HepG2 (cell line): ENCODE data around the gene CEACAM16. TPM values are rescaled to one million over a fixed set of nuclear protein-coding genes. Genes with fewer than 3 reads are reported as not detected.
A peak's percentile ranks its signal among the peaks of the same experiment; 100 is the strongest.
"Not testable (repeated sequence)": the region's sequence is repeated elsewhere in the genome, so short reads cannot be mapped to it uniquely, and the experiment has no call there.

Experiments used
- ATAC-seq: fragments of 200-7000 bp; cut with Tn5 transposase; 3 replicates; pipeline ENCODE4 v1.9.1; 2020; ENCODE audit warnings: mild to moderate bottlenecking, moderate library complexity
- BruUV-seq: library from RNA; stranded (reverse); fragments of 400-500 nt; replicated peaks from 2 replicates; lab custom pipeline; 2021; lab: Mats Ljungman, UMichigan
- CTCF ChIA-PET: fragments of 300-600 bp; formaldehyde crosslinking; extraction: SDS; loops from one replicate; lab custom pipeline; 2021; ENCODE audit warnings: low total read pairs, inconsistent platforms, low intra/inter-chr PET ratio; lab: Yijun Ruan, JAX
- POLR2A ChIA-PET: fragments of 350-600 bp; sonication (Branson Sonifier 250); formaldehyde crosslinking; loops from one replicate; lab custom pipeline; 2020; ENCODE audit warnings: antibody characterized with exemption, inconsistent platforms; lab: Yijun Ruan, JAX
- DNase-seq: peaks from one replicate; pipeline ENCODE4 v3.0.0-alpha.2; 2015; ENCODE audit warnings: low spot score
- FAIRE-seq: peaks from 3 replicates; lab custom pipeline; 2011; peaks lifted over from hg19 to GRCh38; lab: Jason Lieb, UNC
- H2AFZ ChIP-seq: one replicate; pipeline ENCODE4 v1.6.1; 2011; ENCODE audit warnings: low read length, inconsistent platforms
- H3K27ac ChIP-seq: fragments of 300-600 bp; 3 replicates; pipeline ENCODE4 v1.8.0; 2011; ENCODE audit warnings: mixed run types, mild to moderate bottlenecking, mixed read lengths, low read length, inconsistent platforms; ENCODE audit not compliant: insufficient read depth; ENCODE audit errors: extremely low read length
- H3K27me3 ChIP-seq, 2 experiments: fragments of 200-600 bp in 1 of 2; 2 replicates in 1 of 2; 3 replicates in 1 of 2; pipeline versions ENCODE4 v1.6.0 to v1.8.0; 2011; ENCODE audit warnings: low read length in 2 of 2, mild to moderate bottlenecking in 2 of 2, moderate library complexity in 2 of 2, inconsistent platforms in 1 of 2; ENCODE audit not compliant: insufficient read depth in 2 of 2, control insufficient read depth in 1 of 2
- H3K36me3 ChIP-seq, 2 experiments: fragments of 200-600 bp in 1 of 2; replicated peaks in 1 of 2; 2 replicates in 1 of 2; 3 replicates in 1 of 2; pipeline versions ENCODE4 v1.5.1 to v1.8.0; 2011; ENCODE audit warnings: low read length in 2 of 2, inconsistent platforms in 1 of 2; ENCODE audit not compliant: insufficient read depth in 2 of 2, control insufficient read depth in 1 of 2
- H3K4me1 ChIP-seq: 2 replicates; pipeline ENCODE4 v1.5.1; 2012; ENCODE audit warnings: low read length, inconsistent platforms; ENCODE audit not compliant: insufficient read depth
- H3K4me2 ChIP-seq: 2 replicates; pipeline ENCODE4 v1.6.0; 2011; ENCODE audit warnings: low read depth, low read length, inconsistent platforms
- H3K4me3 ChIP-seq, 3 experiments: fragments of 200-600 bp in 1 of 3; sonication (generic), shearing (Covaris generic) in 1 of 3; replicated peaks in 1 of 3; 2 replicates each; pipeline ENCODE4 v1.5.1; 2011 to 2016; ENCODE audit warnings: low read length in 3 of 3, inconsistent platforms in 2 of 3, low read depth in 2 of 3, mild to moderate bottlenecking in 2 of 3, control low read depth in 1 of 3, mixed read lengths in 1 of 3; ENCODE audit not compliant: insufficient read depth in 1 of 3
- H3K79me2 ChIP-seq: one replicate; pipeline ENCODE4 v1.6.1; 2011; ENCODE audit warnings: low read length, inconsistent platforms; ENCODE audit not compliant: insufficient read depth
- H3K9ac ChIP-seq: 2 replicates; pipeline ENCODE4 v1.6.0; 2011; ENCODE audit warnings: mild to moderate bottlenecking, low read depth, low read length, inconsistent platforms; ENCODE audit not compliant: insufficient read depth
- H3K9me3 ChIP-seq: 2 replicates; pipeline ENCODE4 v1.5.1; 2012; ENCODE audit warnings: mild to moderate bottlenecking, low read length
- H4K20me1 ChIP-seq: 2 replicates; pipeline ENCODE4 v1.6.0; 2011; ENCODE audit warnings: inconsistent platforms, mild to moderate bottlenecking, low read length, moderate library complexity; ENCODE audit not compliant: insufficient read depth
- ETV5 ChIP-seq: IDR thresholded peaks from 2 replicates; pipeline ENCODE4 v1.6.1; 2018; ENCODE audit warnings: missing biosample characterization, missing genetic modification reagents, inconsistent platforms, borderline replicate concordance
- FOSL2 ChIP-seq: sonication (generic); formaldehyde crosslinking; IDR thresholded peaks from 2 replicates; pipeline ENCODE4 v1.4.0; 2020; ENCODE audit warnings: missing genetic modification reagents
- RXRB ChIP-seq: IDR thresholded peaks from 2 replicates; pipeline ENCODE4 v1.6.1; 2016; ENCODE audit warnings: borderline replicate concordance, missing genetic modification reagents, missing compliant biosample characterization
- THRA ChIP-seq: sonication (generic); formaldehyde crosslinking; IDR thresholded peaks from 2 replicates; pipeline ENCODE4 v1.4.0; 2020; ENCODE audit warnings: missing genetic modification reagents, borderline replicate concordance
- ZMYM3 ChIP-seq: sonication (generic); formaldehyde crosslinking; IDR thresholded peaks from 2 replicates; pipeline ENCODE4 v1.5.1; 2020; ENCODE audit warnings: mild to moderate bottlenecking, missing genetic modification reagents
- ZNF121 ChIP-seq: sonication (generic); formaldehyde crosslinking; IDR thresholded peaks from 2 replicates; pipeline ENCODE4 v1.5.0; 2020; ENCODE audit warnings: mild to moderate bottlenecking, missing genetic modification reagents
- ZNF550 ChIP-seq: sonication (generic); formaldehyde crosslinking; IDR thresholded peaks from 2 replicates; pipeline ENCODE4 v1.4.0; 2020; ENCODE audit warnings: mild to moderate bottlenecking, missing genetic modification reagents, borderline replicate concordance
- ZNF652 ChIP-seq: IDR thresholded peaks from 2 replicates; pipeline ENCODE4 v1.6.1; 2016; ENCODE audit warnings: low read depth, borderline replicate concordance
- ZNF770 ChIP-seq: sonication (generic); formaldehyde crosslinking; IDR thresholded peaks from 2 replicates; pipeline ENCODE4 v1.5.0; 2020; ENCODE audit warnings: mild to moderate bottlenecking, missing genetic modification reagents
- WGBS: methylation state at CpG from one replicate; pipeline ENCODE4 v1.1.6; 2017; ENCODE audit warnings: low lambda C conversion rate; 5-methylcytosine and 5-hydroxymethylcytosine counted together
- in situ Hi-C: cut with HindIII; loops from 2 replicates; pipeline ENCODE4 v1.10.0; 2017; ENCODE audit warnings: low pct_unique_long_range_greater_than_20kb; ENCODE audit not compliant: extremely low pct_ligation_motif_present
- intact Hi-C: fragments of 100-400 bp; cut with micrococcal nuclease; formaldehyde crosslinking; loops from one replicate; pipeline ENCODE4 v1.10.0; 2022; ENCODE audit not compliant: unreplicated experiment
- polyA plus RNA-seq, 8 experiments: library from polyadenylated mRNA; depleted of rRNA in 3 of 8; stranded (reverse) in 7 of 8; unstranded in 1 of 8; fragments of >200 nt; fragmentation: Illumina TruSeq in 4 of 8; extraction: Trizol in 4 of 8; gene quantifications; 2 replicates each; pipeline versions ENCODE4 v1.2.1 to v1.2.3, GENCODE V29; 2011 to 2016; ENCODE audit warnings: low read depth in 4 of 8, missing spikeins in 1 of 8, mixed read lengths in 1 of 8; ENCODE audit not compliant: insufficient read depth in 1 of 8
- total RNA-seq, 5 experiments: library from RNA; depleted of rRNA; stranded (reverse); fragments of >200 nt; fragmentation: Illumina TruSeq; extraction: Trizol; gene quantifications; 2 replicates each; pipeline ENCODE4 v1.2.3, GENCODE V29; 2016; ENCODE audit warnings: low read depth in 1 of 5

Gene CEACAM16
- total and polyA plus RNA-seq, 2 of the 13 experiments (the other 11 are each of a cell fraction or from before 2014, with no cell fraction given) = not detected

DNA sequence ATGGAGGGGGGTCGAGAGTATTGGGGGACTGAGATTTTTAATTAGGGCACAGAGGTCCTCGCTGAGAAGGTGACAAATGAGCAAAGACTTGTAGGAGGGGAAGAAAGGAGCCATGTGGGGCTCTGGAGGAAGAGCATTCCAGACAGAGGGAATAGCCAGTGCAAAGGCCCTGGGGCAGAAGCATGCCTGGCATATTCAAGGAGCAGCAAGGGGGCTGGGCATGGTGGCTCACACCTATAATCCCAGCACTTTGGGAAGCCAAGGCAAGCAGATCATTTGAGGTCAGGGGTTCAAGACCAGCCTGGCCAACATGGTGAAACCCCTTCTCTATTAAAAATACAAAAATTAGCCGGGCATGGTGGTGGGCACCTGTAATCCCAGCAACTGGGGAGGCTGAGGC lies 14.6 kb upstream of the CEACAM16 start:
- ATAC-seq, CTCF ChIA-PET, DNase-seq, intact Hi-C loops, H3K9me3 ChIP-seq, H3K9ac ChIP-seq, POLR2A ChIA-PET, H3K79me2 ChIP-seq, H3K36me3 ChIP-seq, in situ Hi-C loops, FAIRE-seq, BruUV-seq, H3K27me3 ChIP-seq, H4K20me1 ChIP-seq, H3K27ac ChIP-seq, H2AFZ ChIP-seq, H3K4me2 ChIP-seq, H3K4me3 ChIP-seq: not testable (repeated sequence)
- 91% methylated on average over 3 of the region's 3 CpGs for WGBS
- peaks cover 23% of the 10 kb centered on the region for H3K4me1 ChIP-seq
- TF ChIP-seq ZMYM3 (CRISPR knock-in tag) = 0 out of 2 replicates have a peak, but pooled peaks have one; percentile 25

- Histone ChIP-seq H3K4me2 (no peak overlapping the region), H2AFZ (no peak overlapping the region), H3K9ac (no peak overlapping the region), H3K4me1 (peaks cover 31% of the 10 kb centered on the region), H3K27ac (no peak overlapping the region), H3K4me3 (no peak overlapping the region), H4K20me1 (no peaks in the 10 kb centered on the region), H3K27me3 (no peaks in the 10 kb centered on the region), H3K9me3 (no peaks in the 10 kb centered on the region), H3K36me3 (peaks cover 0 to 1% of the 10 kb centered on the region in 2 experiments; a peak in 1 of 5 replicates), H3K79me2 (no peaks in the 10 kb centered on the region)
- no TSS peak for BruUV-seq
- 63% methylated on average over 25 of the region's 25 CpGs for WGBS
- DNase-seq = peak; percentile 37
- intact Hi-C loops (no loop called here), in situ Hi-C loops (loop anchor here (5.0 kb wide), 3 partner anchors 37 to 162 kb away; partner anchors contain the start of gene NECTIN2)
- FAIRE-seq = no peak
- ChIA-PET POLR2A (interaction anchor here (0.7 kb wide), 2 partner anchors 9 to 10 kb away, joined by 3 read pairs; no protein-coding TSS in a partner anchor), CTCF (no interaction called here)
- no peak for TF ChIP-seq ZNF652 (CRISPR knock-in tag)
- TF ChIP-seq ZNF550 (CRISPR knock-in tag) = no peak
- TF ChIP-seq ZNF121 (CRISPR knock-in tag) = peak; percentile 84
- 0 out of 2 replicates have a peak, but pooled peaks have one; percentile 28 for TF ChIP-seq ZNF770 (CRISPR knock-in tag)
- peak; percentile 59; the same call in 1 of the 2 replicates for TF ChIP-seq THRA
- TF ChIP-seq FOSL2 (CRISPR knock-in tag) = peak; percentile 73
- TF ChIP-seq ETV5 = peak; percentile 51; the same call in 1 of the 2 replicates
- peak; percentile 45; the same call in 1 of the 2 replicates for TF ChIP-seq RXRB (CRISPR knock-in tag)
- no peak for ATAC-seq
These were observed 13.8 kb upstream of the CEACAM16 start for GRCh38 chr19:44684892-44685863.
